Left lung (tissue), 10 donors: ENCODE measurements around the gene STRN3. TPM values are rescaled to one million over a fixed set of nuclear protein-coding genes. Genes with fewer than 3 reads are reported as not detected.
A peak's percentile ranks its signal among the peaks of the same experiment; 100 is the strongest.

Source experiments
- ATAC-seq: fragments of 200-7000 bp; cut with Tn5 transposase; one replicate; pipeline ENCODE4 v1.9.1; 2020; ENCODE audit warnings: moderate library complexity
- DNase-seq, 4 donors: peaks; one replicate each; pipeline ENCODE4 v3.0.0-alpha.2; 2013 to 2020
- H3K27ac ChIP-seq, 2 donors: fragments of 200-600 bp; sonication (generic) in 1 of 2; one replicate each; pipeline versions ENCODE4 v1.5.0 to v1.8.0; 2020 to 2021
- H3K27me3 ChIP-seq, 2 donors: fragments of 200-600 bp; sonication (generic) in 1 of 2; one replicate each; pipeline versions ENCODE4 v1.5.0 to v1.8.0; 2020 to 2021
- H3K36me3 ChIP-seq, 2 donors: fragments of 200-600 bp; sonication (generic) in 1 of 2; one replicate each; pipeline versions ENCODE4 v1.5.0 to v1.8.0; 2020 to 2021
- H3K4me1 ChIP-seq, 2 donors: fragments of 200-600 bp; one replicate each; pipeline ENCODE4 v1.8.0; 2021
- H3K4me3 ChIP-seq, 2 donors: fragments of 200-600 bp; sonication (generic) in 1 of 2; one replicate each; pipeline versions ENCODE4 v1.5.0 to v1.8.0; 2020 to 2021; ENCODE audit warnings: mild to moderate bottlenecking in 1 of 2
- H3K9me3 ChIP-seq, 2 donors: fragments of 200-600 bp; sonication (generic) in 1 of 2; one replicate each; pipeline versions ENCODE4 v1.5.0 to v1.8.0; 2020 to 2021
- intact Hi-C, 2 donors: fragments of 100-400 bp; cut with DNase I; formaldehyde crosslinking; loops; one replicate each; pipeline versions ENCODE4 v1.11.2 to v1.14.2; 2022
- polyA plus RNA-seq, 6 donors: library from polyadenylated mRNA; unstranded; fragments of 120-200 nt; gene quantifications; one replicate each; pipeline ENCODE4 v1.2.1, GENCODE V29; 2013; ENCODE audit not compliant: insufficient read length in 6 of 6
- total RNA-seq, 2 donors: library from RNA; stranded (reverse); fragmentation: NEBNext Ultra II Directional; extraction: Animal tissue kit (Norgen Biotek cat#: 25700); gene quantifications; one replicate each; pipeline ENCODE4 v1.2.1, GENCODE V29; 2021
- TF ChIP-seq, protein P1 (sequence below), 2 donors: fragments of 200-600 bp; sonication (generic) in 1 of 2; IDR thresholded peaks; one replicate each; pipeline versions ENCODE4 v1.5.0 to v1.8.0; 2021; ENCODE audit warnings: antibody characterized with exemption in 2 of 2
- donor health status: DM: no; HTN: yes; CAD: no.
- donor health status: DM: no; HTN: no; CAD: no.

Gene STRN3
- total and polyA plus RNA-seq, 8 donors = 31.7 to 54.7 (median 46.5) TPM

DNA sequence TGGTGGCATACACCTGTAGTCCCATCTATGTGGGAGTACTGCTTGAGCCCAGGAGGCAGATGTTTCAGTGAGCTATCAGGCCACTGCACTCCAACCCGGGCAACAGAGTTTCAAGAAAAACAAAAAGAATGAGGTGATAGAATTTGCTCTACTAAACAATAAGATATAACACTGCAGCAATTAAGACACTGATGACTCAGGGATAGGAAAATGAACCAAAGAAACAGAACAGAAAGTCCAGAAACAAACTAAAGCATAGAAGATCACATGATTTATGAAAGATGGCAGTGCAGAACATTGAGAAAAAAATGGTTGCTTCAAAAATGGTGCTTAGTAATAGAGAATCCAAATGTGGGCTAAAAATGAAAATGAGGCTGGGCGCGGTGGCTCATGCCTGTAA, 66.0 kb downstream of the STRN3 start:
- Histone ChIP-seq H3K36me3 (peaks cover 0 to 19% of the 10 kb centered on the region in 2 donors), H3K4me1 (peaks cover 0 to 11% of the 10 kb centered on the region in 2 donors), H3K27ac (no peak overlapping the region), H3K4me3 (no peak overlapping the region), H3K9me3 (no peaks in the 10 kb centered on the region), H3K27me3 (no peaks in the 10 kb centered on the region)
- TF ChIP-seq, protein P1, sequence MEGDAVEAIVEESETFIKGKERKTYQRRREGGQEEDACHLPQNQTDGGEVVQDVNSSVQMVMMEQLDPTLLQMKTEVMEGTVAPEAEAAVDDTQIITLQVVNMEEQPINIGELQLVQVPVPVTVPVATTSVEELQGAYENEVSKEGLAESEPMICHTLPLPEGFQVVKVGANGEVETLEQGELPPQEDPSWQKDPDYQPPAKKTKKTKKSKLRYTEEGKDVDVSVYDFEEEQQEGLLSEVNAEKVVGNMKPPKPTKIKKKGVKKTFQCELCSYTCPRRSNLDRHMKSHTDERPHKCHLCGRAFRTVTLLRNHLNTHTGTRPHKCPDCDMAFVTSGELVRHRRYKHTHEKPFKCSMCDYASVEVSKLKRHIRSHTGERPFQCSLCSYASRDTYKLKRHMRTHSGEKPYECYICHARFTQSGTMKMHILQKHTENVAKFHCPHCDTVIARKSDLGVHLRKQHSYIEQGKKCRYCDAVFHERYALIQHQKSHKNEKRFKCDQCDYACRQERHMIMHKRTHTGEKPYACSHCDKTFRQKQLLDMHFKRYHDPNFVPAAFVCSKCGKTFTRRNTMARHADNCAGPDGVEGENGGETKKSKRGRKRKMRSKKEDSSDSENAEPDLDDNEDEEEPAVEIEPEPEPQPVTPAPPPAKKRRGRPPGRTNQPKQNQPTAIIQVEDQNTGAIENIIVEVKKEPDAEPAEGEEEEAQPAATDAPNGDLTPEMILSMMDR (IDR thresholded peaks at IDR 0.05) = no peak
- no peak for DNase-seq
- intact Hi-C loops = no loop called here
- ATAC-seq = no peak

DNA sequence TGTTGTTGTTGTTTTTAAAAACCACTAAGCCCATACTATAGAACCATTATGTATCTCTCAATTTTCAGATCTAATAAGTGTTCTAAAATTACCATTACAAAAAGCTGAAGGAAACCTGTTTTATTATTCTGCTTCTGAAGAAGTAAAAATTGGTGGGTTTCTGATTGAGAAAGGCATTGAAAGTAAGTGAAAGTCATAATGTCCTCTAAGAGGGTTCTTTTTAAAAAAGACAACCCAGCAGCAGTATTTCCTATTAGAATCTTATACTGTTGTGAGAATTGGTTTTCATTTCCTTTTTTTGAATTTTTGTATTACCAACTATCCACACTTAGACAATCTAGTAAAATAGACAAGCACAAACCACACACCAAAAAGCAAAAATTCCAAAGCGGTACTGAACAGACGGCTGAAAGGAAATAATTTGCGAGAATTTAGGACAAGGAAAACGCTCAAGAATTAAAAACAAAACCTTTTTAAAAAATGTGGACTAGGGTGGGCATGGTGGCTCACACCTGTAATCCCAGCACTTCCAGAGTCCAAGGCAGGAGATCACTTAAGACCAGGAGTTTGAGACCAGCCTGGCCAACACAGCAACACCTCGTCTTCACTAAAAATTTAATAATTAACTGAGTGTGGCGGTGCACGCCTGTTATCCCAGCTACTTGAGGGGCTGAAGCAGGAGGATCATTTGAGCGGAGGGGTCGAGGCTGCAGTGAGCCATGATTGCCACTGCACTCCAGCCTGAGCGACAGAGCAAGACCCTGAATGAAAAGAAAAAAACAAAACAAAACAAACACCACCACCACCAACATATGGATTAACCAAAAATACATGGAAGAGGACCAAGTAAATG, 67.4 kb downstream of the STRN3 start:
- Histone ChIP-seq H3K4me3 (no peak overlapping the region), H3K36me3 (peaks cover 0 to 17% of the 10 kb centered on the region in 2 donors), H3K4me1 (peaks cover 0 to 11% of the 10 kb centered on the region in 2 donors), H3K27me3 (no peaks in the 10 kb centered on the region), H3K27ac (no peak overlapping the region), H3K9me3 (no peaks in the 10 kb centered on the region)
- intact Hi-C loops = no loop called here
- DNase-seq (no peak), ATAC-seq (no peak)
- TF ChIP-seq, protein P1 (IDR thresholded peaks at IDR 0.05) = no peak

DNA sequence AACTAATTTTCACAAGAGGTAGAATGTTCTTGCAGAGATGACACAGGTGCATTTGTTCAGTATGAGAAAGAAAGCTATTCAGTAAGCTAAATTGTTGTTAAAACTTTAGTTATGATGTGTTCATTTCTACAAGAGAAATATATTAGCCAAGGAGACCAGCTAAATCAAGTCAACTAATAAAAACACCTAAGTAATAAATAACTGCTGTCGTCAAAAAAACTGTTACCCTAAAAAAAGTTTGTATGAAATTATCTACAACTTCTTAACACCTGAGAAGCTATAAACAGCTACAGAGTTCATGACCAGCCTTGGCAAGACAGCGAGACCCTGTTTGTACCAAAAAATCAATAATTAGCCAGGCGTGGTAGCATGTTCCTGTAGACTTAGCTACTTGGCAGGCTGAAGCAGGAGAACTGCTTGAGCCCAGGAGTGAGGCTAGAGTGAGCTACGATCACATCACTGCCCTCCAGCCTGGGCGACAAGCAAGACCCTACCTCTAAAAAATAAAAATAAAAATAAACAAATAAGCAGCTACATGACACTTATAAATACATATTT, 68.3 kb downstream of the STRN3 start:
- Histone ChIP-seq H3K4me1 (peaks cover 0 to 11% of the 10 kb centered on the region in 2 donors), H3K27ac (no peak overlapping the region), H3K36me3 (peaks cover 0 to 22% of the 10 kb centered on the region in 2 donors), H3K4me3 (no peak overlapping the region), H3K27me3 (no peaks in the 10 kb centered on the region), H3K9me3 (no peaks in the 10 kb centered on the region)
- DNase-seq = peak in 1 of 4 donors; percentile 7
- TF ChIP-seq, protein P1 (IDR thresholded peaks at IDR 0.05) = no peak
- intact Hi-C loops = no loop called here
- peak; percentile 44 for ATAC-seq

DNA sequence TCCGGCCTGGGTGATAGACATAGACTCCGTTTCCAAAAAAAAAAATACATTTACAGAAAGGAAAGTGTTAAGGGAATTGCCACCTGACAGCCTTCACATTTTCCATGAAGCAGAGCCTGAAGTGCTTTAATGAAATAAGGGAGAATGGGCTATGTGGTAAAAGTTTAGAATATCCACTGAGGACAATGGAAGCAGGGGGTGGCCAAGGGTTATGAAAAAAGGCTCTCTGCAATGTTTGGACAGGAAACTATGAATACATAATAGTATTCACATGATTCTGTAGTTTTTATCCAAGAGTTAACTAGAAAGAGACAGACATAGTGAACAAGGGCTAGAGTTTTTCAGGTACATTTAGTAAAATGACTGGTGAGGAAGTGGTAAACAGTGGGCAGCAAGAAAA, 76.5 kb downstream of the STRN3 start:
- Histone ChIP-seq H3K9me3 (no peaks in the 10 kb centered on the region), H3K27me3 (no peaks in the 10 kb centered on the region), H3K36me3 (peaks cover 0 to 68% of the 10 kb centered on the region in 2 donors), H3K4me3 (no peak overlapping the region), H3K27ac (no peak overlapping the region), H3K4me1 (no peaks in the 10 kb centered on the region)
- no peak for ATAC-seq
- intact Hi-C loops = no loop called here
- TF ChIP-seq, protein P1 (IDR thresholded peaks at IDR 0.05) = no peak
- DNase-seq = no peak

DNA sequence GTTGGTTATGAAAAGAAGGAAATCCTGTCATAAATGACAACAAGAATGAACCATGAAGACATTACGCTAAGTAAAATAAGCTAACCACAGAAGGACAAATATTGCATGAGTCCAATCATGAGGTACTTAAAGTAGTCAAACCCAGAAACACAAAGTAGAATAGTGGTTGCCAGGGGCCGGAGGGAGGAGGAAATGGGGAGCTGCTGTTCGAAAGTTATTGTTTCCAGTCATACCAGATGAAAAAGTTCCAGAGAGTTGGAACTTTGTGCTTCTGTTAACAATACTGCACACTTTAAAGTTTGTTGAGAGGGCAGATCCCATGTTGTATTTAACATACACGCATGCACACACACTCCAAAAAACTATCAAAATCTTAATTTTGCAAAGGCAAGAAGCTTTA, 82.5 kb downstream of the STRN3 start:
- H3K36me3 ChIP-seq = peaks cover 0 to 42% of the 10 kb centered on the region in 2 donors
- intact Hi-C loops = no loop called here
- H3K27me3 ChIP-seq = no peaks in the 10 kb centered on the region
- H3K4me3 ChIP-seq = no peak overlapping the region
- TF ChIP-seq, protein P1 (IDR thresholded peaks at IDR 0.05) = no peak
- DNase-seq = no peak
- H3K4me1 ChIP-seq = no peaks in the 10 kb centered on the region
- peak; percentile 83 for ATAC-seq
- no peaks in the 10 kb centered on the region for H3K9me3 ChIP-seq
- H3K27ac ChIP-seq = no peak overlapping the region
